ENCODE measurements around the gene FAM222A. TPM values are rescaled to one million over a fixed set of nuclear protein-coding genes. Genes with fewer than 3 reads are reported as not detected.

Gene FAM222A
- total and polyA plus RNA-seq, 2 of the 4 experiments (the other 2 are of a cell fraction) = under 0.01 to 0.32 TPM

GRCh38 chr12:109735051-109735521 lies 21.5 kb downstream of the FAM222A start:
- CTCF ChIA-PET = no interaction called here
- Histone ChIP-seq H3K4me1 (ENCODE audit: control insufficient read depth, insufficient read depth, low read length) (peaks cover 2% of the 10 kb centered on the region; the same call in 1 of the 2 replicates), H4K20me1 (ENCODE audit: insufficient read depth, low read length) (no peaks in the 10 kb centered on the region), H2BK15ac (ENCODE audit: low read depth, low read length) (no peak overlapping the region), H3K18ac (ENCODE audit: low read depth, low read length) (no peak overlapping the region), H3K4ac (ENCODE audit: low read depth, low read length) (no peak overlapping the region), H2BK5ac (ENCODE audit: low read depth, low read length, poor library complexity, severe bottlenecking) (no peak overlapping the region), H3K56ac (ENCODE audit: extremely low read depth, insufficient read depth, low read length) (no peak overlapping the region), H3K9me1 (ENCODE audit: insufficient read depth, low read length) (peaks cover 7% of the 10 kb centered on the region; the same call in 1 of the 2 replicates), H3K14ac (replicated peaks; ENCODE audit: low read depth, low read length) (no peak overlapping the region), H4K8ac (ENCODE audit: low read depth in 2 of 2, low read length in 2 of 2) (no peak overlapping the region), H3K79me1 (ENCODE audit: low read depth in 1 of 2, low read length in 2 of 2) (no peaks in the 10 kb centered on the region), H3K9me3 (ENCODE audit: control insufficient read depth, insufficient read depth, low read length) (no peaks in the 10 kb centered on the region), H3K9ac (ENCODE audit: low read depth, low read length) (no peak overlapping the region), H2AFZ (replicated peaks; ENCODE audit: low read length, poor library complexity) (no peak overlapping the region), H3K27ac (ENCODE audit: insufficient read depth, low read length) (no peak overlapping the region), H3K4me2 (ENCODE audit: low read depth, low read length) (no peak overlapping the region), H2AK5ac (ENCODE audit: low read depth, low read length) (no peak overlapping the region), H2BK20ac (ENCODE audit: low read depth, low read length) (no peak overlapping the region), H4K5ac (ENCODE audit: low read depth, low read length) (no peak overlapping the region), H2BK120ac (ENCODE audit: low read depth, low read length) (no peak overlapping the region), H2AK9ac (replicated peaks; ENCODE audit: low read depth, low read length, poor library complexity) (no peak overlapping the region), H3K4me3 (ENCODE audit: insufficient read depth, low read depth, low read length) (no peak overlapping the region), H3K36me3 (ENCODE audit: control insufficient read depth, insufficient read depth, low read length) (no peaks in the 10 kb centered on the region), H3K23ac (ENCODE audit: low read depth, low read length) (no peak overlapping the region), H4K91ac (ENCODE audit: insufficient read depth, low read depth, low read length) (no peak overlapping the region), H3K27me3 (ENCODE audit: control insufficient read depth, insufficient read depth, low read length) (peaks cover 38% of the 10 kb centered on the region)
- POLR2A ChIA-PET (ENCODE audit: unreplicated experiment) = no interaction called here
- DNase-seq (no peak), ATAC-seq (ENCODE audit: low read depth) (no peak)
- TF ChIP-seq FOS (IDR thresholded peaks at IDR 0.05; ENCODE audit: low read depth, low read length) = no peak
- intact Hi-C loops (cut with micrococcal nuclease) = no loop called here
- dilution Hi-C loops (cut with HindIII; ENCODE audit: low sequenced_read_pairs, unreplicated experiment) = no loop called here
- WGBS, 2 experiments (ENCODE audit: extremely low coverage in 2 of 2, insufficient read length in 1 of 2) = 33% methylated on average over 3 of the region's 12 CpGs; no CpG with 5 or more reads in 1 of the 2 experiments
- no TSS peak for BruUV-seq (replicated peaks)
- in situ Hi-C loops (cut with MboI; ENCODE audit: low sequenced_read_pairs) = no loop called here
